ENCODE data around the gene HTRA3. TPM values are rescaled to one million over a fixed set of nuclear protein-coding genes. Genes with fewer than 3 reads are reported as not detected.

HTRA3 gene
- total RNA-seq, 1 experiment from 2014 or later: not detected

DNA sequence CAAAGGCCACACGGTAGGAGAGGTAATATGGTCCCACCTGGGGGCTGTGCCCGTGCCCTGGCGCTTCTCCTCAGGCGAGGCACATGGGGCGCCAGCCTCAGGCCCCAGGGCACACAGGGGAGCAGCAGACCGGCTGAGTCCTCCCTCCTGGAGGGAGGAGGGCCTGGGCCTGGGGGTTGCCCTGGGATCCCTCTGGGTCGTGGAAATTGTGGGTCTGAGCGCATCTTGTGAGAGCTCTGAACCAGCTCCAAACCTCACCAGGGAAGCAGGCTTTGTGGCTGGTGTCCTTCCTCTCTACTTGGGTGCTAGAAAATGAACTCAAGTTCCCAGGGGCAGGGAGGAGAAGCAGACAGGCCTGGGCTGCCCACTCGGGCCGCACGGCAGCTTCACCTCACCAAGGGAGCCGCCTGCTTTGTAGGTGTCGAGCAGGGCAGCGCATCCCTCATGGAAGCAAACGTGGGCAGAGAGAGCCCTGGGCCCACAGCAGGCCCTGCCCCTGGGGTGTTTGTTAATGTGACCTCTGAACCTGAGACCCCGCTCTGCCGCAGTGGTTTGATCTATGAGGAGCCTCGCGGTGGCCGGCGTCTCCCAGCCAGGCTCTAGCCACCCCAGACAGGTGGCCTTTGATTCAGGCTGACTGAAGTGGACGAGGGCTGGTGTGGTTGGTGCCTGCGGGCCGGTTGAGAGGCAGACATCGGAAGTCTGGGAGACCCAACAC lies 10.8 kb downstream of the HTRA3 start:
- no peak for DNase-seq (ENCODE audit: low spot score)

DNA sequence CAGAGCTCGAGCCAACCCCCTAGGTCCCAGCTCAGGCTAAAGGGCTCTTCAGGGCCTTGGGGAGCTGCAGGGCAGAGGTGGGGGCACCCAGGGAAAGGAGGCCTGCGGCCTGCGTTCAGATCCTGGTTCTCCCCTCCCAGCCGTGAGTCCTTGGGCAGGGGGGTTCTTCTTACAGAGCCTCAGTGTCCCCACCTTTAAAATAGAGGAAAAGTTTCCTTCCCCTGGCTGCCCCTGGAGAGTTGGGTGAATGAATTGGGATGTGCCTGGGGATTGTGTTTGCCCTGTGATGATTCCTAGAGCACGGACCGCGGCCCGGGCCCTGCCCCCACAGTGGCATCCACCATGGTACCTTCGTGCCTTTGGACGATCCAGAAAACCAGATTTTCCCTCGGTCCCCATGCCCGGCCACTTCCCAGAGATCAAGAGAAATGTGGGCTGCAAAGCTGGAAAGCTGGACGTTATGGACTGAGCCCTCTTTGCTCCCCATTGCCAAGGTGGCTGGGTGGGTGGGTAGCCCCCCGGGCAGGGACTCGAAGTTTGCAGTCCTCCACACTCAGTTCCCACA lies 11.4 kb downstream of the HTRA3 start:
- DNase-seq (ENCODE audit: low spot score): no peak

DNA sequence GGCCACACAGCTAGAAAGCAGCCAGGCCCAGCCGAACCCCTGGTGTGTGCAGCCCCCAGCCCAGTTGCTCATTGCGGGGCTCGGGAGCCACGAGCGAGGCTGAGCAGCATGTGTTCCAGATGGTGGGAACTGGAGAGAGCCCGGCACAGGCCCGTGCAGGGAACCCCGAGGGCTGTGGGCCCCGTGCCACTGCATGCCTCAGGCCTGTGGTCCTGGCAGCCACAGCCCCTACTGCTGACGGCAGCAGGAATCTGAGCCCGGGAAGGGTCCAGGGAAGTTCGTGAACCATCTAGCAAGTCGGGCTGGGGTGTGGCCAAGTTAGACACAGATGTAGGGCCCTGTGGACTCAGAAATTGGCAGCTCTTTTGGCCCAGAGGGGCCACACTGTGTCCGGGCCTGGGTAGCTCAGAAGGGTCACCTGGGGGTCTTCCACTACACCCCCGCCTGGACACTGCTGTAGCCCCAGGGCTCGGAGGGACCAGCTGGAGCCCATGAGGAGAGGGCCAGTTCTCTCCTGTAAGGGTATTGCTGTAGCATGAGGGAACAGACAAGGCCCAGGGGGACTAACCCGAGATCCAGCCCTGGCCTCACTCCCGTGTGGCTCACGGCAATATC lies 12.1 kb downstream of the HTRA3 start:
- DNase-seq (ENCODE audit: low spot score): no peak

DNA sequence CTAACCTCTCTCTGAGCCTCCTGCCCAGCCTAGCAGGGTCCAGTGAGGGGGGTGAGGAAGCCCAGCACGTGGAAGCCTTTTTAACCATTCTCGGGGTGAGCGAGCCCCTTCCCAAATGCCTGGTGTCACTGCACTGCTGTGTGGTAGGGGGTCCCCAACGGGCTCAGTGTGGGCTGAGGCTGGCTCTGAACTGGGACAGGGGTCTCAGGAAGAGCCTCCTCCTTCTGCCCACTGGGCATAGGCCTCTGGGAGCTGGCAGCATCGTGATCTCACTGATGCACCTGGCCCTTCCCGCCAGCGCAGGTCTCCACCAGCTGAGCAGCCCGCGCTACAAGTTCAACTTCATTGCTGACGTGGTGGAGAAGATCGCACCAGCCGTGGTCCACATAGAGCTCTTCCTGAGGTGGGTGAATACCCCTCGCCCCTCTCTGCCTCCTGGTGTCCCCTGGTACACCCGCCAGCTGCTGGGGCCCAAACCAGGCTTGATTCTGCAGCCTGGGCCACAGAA lies 12.6 kb downstream of the HTRA3 start:
- no peak for DNase-seq (ENCODE audit: low spot score)

DNA sequence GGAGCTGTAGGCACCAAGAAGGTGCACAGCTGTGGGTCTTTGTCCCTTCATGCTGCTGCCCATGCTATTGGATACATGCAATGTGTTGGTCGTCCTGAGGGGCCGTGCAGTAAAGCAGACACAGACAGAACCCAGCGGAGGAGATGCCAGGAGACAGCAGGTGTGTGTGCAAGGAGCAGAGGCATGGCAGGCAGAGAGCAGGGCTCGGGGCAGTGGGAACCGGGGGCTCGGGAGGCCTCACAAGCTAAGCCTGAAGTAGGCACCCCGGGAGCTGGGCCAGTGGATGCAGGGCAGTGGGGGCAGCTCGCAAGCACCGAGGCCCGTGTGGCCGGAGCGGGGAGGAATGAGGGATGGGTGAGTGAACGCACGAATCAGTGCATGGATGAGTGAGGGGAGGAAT lies 13.2 kb downstream of the HTRA3 start:
- DNase-seq (ENCODE audit: low spot score): no peak

DNA sequence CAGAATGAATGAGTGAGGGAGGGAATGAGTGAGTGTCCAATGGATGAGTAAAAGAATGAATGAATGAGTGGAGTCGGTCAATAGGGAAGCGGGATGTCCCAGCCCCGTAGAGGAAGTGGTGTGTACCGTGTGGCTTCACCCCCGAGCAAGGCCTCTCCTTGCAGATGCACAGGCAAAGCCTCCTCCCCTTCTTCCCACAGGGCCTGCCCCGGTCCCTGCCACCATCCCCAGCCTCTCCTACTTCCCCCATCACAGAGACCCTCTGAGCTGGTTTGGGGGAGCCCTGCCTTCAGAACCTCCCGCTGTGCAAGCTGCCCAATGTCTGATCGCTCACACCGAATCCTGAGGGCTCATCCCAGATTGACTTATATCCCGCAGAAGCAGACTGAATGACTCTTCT lies 13.6 kb downstream of the HTRA3 start:
- no peak for DNase-seq (ENCODE audit: low spot score)

DNA sequence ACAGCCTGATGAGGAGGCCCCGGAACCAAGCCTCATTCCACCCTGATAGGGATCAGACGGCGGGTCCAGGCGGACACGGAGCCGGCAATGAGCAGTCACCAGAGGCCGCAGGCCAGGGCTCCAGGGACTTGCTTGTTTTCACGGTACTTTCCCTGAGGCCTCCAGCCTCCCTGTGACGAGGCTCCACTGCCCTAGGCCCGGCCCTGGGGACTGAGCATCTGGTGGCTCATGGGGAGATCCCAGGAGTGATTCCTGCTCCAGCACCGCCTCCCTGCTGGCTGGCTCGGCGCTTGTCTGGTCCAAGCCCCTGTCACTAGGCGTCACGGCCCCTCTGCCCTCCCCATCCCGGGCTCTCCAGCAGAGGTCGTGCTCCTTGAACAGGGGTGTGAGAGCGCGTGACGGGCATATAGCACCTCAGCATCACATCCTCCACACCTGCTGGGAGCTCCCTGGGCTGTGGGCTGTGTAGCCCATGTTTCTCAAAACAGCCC lies 14.1 kb downstream of the HTRA3 start:
- no peak for DNase-seq (ENCODE audit: low spot score)

DNA sequence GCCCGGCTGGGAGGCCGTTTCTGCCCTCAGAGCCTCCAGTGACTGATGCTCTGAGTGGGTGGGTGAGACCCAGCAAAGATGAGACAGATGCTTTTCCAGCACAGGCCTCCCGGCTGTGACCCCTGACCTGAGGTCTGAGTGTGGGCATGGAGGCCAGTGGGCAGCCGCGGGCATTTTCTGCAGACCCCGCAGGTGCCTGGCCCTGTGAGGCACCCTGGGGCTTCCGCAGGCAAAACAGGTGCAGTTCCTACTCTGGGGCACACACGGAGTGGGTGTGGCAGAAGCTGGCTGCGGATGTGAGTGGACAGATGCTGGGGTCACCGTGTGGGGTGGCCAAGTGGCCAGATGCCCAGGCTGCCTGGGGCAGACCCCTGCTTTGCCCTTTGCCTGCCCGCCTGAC lies 14.8 kb downstream of the HTRA3 start:
- no peak for DNase-seq (ENCODE audit: low spot score)

DNA sequence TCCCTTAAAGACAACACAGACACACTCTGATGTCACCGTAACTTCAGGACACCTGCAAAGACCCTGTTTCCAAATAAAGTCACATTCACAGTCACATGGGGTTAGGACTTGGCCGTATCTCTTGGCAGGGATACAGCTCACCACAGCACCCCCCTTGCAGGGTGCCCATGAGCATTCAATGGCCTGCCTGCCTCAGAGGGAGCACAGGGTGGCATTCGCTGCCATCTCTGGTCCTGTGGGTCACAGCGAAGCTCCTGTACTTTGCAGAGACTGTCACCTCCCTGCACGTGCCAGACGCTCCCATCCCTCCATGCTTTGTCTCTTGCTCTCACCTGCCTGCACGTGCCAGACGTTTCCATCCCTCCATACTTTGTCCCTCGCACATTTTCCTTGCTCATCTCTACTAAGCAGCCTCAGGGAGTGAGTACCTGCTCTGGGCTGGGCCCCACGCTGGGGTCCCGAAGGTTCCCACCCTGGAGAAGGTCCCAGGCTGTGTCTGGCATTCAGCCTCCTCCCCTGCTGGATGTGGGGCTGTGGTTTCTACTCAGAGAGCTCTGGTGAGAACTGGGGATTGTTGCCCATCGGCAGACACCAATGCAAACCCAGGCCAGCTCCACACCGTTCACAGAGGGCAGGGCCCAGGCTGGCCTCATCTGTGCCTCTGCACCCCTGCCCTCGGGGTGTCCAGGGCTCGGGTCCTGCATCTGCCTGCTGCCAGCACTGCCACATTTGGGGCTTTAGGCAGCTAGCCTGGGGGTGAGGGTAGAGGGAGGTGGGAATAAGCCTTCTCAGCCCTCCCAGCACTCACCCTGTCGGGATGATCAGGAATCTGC lies 15.8 kb downstream of the HTRA3 start:
- no peak for DNase-seq (ENCODE audit: low spot score)

DNA sequence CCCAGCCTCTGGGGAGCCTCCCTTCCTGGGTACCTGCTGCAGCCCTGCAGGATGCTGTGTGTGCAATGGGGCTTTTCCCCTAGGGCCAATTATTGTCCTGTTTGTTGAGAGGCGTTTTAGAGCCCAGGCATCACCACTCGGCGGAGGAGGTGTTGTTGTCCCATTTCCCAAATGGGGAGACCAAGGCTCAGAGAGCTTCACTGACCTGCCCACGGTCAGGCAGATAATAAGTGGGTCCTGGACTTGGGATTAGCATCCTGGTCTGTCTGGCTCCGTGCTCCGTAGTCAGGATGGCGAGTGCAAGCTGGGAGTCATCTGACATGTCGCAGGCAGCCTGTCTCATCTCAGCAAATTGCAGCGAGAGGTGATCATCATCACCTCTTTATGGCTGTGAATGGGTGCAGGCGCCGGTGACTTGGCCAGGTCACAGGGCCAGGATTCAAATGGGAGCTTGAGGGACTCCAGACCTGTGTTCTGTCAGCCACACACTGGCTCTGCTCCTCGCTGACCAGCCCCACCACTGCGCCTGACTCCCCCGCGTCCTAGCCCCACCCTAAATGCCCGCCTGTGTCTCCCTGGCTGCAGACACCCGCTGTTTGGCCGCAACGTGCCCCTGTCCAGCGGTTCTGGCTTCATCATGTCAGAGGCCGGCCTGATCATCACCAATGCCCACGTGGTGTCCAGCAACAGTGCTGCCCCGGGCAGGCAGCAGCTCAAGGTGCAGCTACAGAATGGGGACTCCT lies 16.6 kb downstream of the HTRA3 start:
- no peak for DNase-seq (ENCODE audit: low spot score)

DNA sequence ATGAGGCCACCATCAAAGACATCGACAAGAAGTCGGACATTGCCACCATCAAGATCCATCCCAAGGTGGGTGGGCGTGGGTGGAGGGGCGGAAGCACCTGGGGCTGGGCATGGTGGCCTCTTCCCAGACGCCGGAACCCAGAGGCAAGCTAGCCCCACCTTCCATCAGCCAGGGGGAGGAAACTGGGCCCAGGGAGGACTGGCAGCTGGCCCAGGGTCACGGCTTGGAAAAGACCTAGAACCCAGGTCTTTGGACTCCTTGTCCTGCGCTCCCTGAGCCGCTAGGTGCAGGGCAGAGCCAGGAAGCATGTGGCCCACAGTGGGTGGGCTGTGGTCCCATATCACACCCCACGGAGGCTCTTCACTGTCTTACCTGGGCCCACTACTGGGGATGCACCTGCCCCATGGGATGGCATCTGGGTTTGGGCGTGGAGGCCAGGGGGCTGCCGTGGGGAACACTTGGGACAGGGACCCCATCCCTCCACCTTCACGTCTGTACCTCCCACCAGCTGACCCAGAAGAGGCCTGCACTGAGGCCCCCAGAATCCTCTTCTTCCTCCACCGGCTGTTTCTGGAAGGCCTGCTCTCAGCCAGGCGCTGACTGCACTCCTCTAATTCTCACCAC lies 17.3 kb downstream of the HTRA3 start:
- DNase-seq (ENCODE audit: low spot score): no peak

DNA sequence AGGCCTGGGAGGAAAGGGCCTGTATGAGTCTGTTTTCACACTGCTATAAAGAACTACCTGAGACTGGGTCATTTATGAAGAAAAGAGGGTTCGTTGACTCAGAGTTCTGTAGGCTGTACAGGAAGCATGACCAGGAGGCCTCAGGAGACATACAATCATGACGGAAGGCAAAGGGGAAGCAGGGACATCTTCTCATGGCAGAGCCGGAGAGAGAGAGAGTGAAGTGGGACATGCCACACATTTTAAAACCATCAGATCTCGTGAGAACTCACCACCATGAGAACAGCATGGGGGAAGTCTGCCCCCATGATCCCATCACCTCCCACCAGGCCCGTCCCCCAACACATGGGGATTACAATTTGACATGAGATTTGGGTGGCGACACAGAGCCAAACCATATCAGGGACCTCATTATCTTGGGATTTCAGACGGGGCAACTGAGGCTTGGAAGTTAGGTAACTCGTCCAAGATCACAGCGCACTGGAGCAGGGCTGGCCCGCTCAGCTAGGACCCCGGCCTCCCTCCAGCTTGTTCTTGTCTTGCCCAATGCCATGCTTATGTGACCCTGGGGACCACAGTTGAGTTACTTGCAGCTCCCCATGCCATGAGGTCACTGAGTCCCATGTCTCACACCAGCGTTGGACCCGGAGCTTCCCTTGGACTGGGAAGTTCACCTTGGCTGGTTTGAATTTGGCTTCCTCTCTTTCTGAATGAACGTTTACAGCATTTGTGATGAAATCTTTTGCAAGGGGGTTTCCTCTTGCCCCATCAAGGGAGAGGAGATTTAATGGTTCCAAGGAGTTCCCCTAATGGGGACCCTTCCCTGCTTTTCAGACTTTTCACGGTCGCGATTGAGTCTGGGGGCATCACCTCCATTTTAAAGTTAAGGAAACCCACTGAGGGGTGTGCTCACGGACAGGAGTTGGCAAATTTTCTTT lies 18.1 kb downstream of the HTRA3 start:
- DNase-seq (ENCODE audit: low spot score): no peak

DNA sequence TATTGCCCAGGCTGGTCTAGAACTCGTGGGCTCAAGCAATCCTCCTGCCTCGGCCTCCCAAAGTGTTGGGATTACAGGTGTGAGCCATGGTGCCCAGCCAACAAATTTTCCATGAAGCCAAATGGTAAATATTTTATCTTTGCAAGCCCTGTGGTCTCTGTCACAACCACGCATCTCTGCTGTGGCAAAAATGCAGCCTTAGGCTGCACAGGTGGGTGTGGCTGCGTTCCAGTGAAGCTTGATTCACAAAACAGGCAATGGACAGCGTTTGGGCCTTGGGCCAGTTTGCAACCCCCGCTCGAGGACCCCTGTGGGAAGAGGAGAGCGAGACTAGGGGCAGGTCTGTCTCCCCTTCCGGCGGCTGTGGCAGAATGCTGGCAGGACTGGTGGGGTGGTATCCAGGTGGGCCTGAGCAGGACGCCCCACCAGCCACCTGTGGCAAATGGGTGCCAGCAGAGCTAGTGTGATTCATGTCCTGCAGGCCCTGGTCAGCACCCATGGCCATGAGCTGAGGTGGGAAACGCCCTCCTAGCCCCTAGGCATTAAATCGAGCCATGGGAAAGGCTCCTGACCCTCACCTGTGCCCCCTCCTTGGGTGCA lies 19.7 kb downstream of the HTRA3 start:
- no peak for DNase-seq (ENCODE audit: low spot score)

DNA sequence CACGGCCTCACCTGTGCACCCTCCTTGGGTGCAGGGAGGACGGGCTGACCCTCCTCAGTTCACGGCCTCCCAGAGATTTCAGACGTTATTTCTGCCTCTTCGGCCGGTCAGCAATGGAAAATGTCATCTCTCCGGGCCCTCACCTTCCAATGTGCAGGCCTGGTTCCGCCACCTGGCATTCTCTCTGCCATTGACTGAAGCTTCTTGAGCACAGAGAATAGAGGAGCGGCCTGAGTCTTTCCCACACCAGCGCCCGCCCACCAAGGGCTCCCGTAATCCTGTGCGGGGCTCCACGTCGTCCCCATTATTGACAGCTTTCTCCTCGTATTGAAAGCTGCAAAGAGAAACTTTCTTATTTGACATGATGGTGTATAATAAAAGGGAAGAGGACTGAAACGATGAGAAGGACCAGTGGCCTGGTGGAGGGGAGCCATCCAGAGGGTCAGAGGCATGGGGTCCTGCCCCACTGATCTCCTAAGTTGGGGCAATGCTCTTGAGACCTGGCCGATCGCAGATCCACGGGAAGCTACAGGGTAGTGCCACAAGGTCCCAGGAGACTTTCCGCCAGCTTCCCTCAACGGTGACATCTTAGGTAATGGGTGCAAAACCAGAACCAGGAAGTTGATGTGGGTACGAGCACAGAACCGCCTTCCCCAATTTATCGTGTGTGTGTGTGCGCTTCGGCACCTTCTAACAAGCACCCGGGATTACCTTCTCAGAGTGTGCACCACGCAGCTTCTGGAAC lies 20.6 kb downstream of the HTRA3 start:
- DNase-seq (ENCODE audit: low spot score): no peak

DNA sequence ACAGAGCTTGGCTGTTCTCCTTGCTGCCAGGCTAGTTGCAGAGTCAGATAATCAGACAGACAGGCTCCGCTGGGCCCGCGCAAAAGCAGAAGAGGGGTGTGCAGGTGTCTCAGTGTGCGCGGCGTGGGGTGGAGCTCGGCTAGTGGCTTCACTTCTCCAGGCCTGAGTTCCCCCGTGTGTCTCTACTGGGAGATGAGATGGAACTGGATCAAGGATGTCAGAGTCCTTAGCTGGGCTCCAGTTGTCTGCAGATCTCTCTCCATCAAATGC lies 21.1 kb downstream of the HTRA3 start:
- no peak for DNase-seq (ENCODE audit: low spot score)

DNA sequence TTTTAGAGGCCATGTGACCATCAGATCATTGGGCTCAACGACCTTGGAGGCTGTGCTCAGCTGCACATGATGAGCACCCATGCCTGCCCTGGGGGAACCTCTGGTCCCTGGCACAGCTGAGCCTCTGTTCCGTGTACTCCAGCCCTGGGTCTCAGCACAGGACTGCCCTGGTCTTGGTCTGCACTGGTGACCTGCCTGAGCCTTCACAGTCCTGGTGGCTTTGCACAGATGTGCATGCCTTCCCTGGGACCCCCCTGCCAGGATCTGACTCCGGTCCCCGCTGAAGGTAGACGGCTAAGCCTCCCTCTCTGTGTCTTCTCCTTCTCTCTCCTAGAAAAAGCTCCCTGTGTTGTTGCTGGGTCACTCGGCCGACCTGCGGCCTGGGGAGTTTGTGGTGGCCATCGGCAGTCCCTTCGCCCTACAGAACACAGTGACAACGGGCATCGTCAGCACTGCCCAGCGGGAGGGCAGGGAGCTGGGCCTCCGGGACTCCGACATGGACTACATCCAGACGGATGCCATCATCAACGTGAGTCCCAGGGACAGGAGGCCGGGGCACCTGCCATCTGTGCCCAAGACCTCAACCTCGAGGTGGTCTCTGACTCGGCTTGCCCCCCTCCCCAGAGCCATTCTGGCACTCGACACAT lies 21.6 kb downstream of the HTRA3 start:
- DNase-seq (ENCODE audit: low spot score): no peak

DNA sequence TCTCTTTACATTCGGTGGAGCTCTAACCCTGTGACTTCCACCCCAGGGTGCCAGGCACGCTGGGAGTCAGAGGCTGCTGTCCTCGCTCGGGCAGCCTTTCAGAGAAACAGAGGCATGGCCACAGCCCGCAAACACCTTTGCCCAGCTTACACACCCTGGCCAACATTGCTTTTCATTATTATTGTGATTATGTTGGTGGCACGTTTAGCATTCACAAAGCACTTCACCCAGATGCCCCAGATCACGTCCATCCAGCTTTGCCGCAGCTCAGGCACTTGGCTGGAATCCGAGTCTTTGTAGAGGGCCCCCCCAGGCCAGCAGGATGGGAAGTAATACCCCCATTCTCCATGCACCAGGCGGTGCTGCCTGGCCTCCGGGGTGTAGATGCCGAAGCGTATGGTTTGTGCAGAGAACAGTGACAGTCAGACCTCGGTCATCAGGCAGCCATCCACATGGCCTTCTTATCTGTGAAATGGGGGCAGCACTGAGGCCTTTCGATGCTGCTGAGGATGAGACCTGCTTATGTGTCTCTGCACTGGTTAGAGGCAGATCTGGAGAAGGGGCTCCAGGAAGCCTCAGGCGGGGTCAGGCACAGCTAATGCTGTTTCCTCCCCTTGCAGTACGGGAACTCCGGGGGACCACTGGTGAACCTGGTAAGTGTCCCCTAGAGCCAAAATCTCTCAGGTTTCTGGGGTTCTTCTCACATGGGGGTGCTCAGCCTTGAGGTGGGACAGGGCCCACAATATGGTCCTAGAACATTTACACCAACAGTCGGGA lies 22.3 kb downstream of the HTRA3 start:
- DNase-seq (ENCODE audit: low spot score): no peak
